ENCODE results near the gene TARBP1. TPM values are rescaled to one million over a fixed set of nuclear protein-coding genes. Genes with fewer than 3 reads are reported as not detected.

The TARBP1 gene
- total and polyA plus RNA-seq, 2 donors = 8.6 to 52.7 TPM

Other genes starting within 250 kb of the TARBP1 start
- 20.8 TPM for gene COA6, start 105.7 kb downstream of the TARBP1 start, total RNA-seq
- 32.9 TPM for gene COA6, start 105.7 kb downstream of the TARBP1 start, polyA plus RNA-seq
- 137 TPM for gene IRF2BP2, start 131.0 kb upstream of the TARBP1 start, total RNA-seq
- 137 TPM for gene IRF2BP2, start 131.0 kb upstream of the TARBP1 start, polyA plus RNA-seq

Data from urinary bladder (tissue), 2 donors.